Esophagus (tissue), 2 donors: ENCODE data around the gene ABCA4. TPM values are rescaled to one million over a fixed set of nuclear protein-coding genes. Genes with fewer than 3 reads are reported as not detected.

ENCODE experiments used
- H3K27ac ChIP-seq, 2 donors: one replicate each; pipeline ENCODE4 v1.5.1; 2013; ENCODE audit warnings: low read depth in 2 of 2, mild to moderate bottlenecking in 2 of 2, inconsistent platforms in 1 of 2, low read length in 1 of 2, moderate library complexity in 1 of 2
- H3K27me3 ChIP-seq, 2 donors: one replicate each; pipeline ENCODE4 v1.6.1; 2013; ENCODE audit warnings: low read length in 2 of 2, control low read depth in 1 of 2, mild to moderate bottlenecking in 1 of 2; ENCODE audit not compliant: insufficient read depth in 2 of 2, control insufficient read depth in 1 of 2
- H3K36me3 ChIP-seq, 2 donors: one replicate each; pipeline ENCODE4 v1.6.1; 2013; ENCODE audit warnings: low read length in 1 of 2; ENCODE audit not compliant: control insufficient read depth in 2 of 2, insufficient read depth in 2 of 2
- H3K4me1 ChIP-seq, 2 donors: one replicate each; pipeline ENCODE4 v1.6.1; 2013; ENCODE audit warnings: low read length in 1 of 2; ENCODE audit not compliant: control insufficient read depth in 2 of 2, insufficient read depth in 2 of 2
- H3K4me3 ChIP-seq, 2 donors: one replicate each; pipeline ENCODE4 v1.5.1; 2013; ENCODE audit warnings: low read length in 2 of 2, mild to moderate bottlenecking in 2 of 2, low read depth in 1 of 2, moderate library complexity in 1 of 2
- H3K9me3 ChIP-seq, 2 donors: one replicate each; pipeline ENCODE4 v1.6.1; 2013; ENCODE audit warnings: mild to moderate bottlenecking in 2 of 2, low read depth in 1 of 2, low read length in 1 of 2, moderate library complexity in 1 of 2; ENCODE audit not compliant: control insufficient read depth in 2 of 2, insufficient read depth in 1 of 2
- WGBS, 2 donors: extraction: QIAGEN DNeasy Blood & Tissue Kit; methylation state at CpG; one replicate each; pipeline ENCODE4 v1.1.7; 2013; 5-methylcytosine and 5-hydroxymethylcytosine counted together
- polyA plus RNA-seq, 2 donors: library from polyadenylated mRNA; stranded (reverse); fragments of 200-250 nt; gene quantifications; one replicate each; pipeline ENCODE4 v1.2.3, GENCODE V29; 2013
- donor health status: healthy with polysubstance abuse.
- donor health status: Bipolar disorder and iron deficiency.

ABCA4 gene
- polyA plus RNA-seq, 2 donors: 0.04 to 0.07 TPM

DNA sequence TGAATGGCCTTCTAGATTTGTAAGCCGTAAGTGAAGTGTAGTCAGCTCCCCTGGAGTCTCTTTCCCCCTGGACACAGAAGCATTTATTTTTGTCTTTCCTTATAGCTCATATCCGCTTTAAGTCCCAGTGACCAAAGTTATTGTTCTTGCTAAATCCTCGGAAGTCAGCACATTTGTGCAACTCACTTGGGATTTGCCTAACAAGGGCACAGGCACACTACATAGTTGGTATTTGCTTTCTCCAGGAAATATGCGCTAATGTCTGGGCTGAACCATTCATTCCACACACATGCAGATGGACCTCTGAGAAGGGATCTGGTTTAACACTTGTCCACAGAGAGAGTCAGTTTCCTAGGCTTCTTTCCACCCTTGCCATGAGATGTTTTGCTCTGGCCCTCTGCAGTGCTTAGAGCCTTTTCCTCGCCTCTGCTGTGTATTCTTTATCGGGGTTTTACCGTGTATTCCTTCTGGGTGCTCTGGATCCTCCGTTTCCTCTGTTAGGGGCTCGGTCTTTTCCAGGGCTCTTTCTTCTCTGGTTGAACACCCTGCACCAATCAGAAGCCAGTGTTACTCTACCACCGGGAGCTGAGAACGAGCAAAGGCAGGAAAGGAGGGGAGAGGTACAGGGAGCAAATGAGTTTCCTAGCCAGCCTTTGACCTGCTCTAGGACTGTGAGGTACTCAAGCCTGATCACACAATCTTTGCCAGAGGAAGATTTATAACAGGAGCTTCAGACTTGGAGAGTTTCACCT is 72.4 kb downstream of the ABCA4 start:
- Histone ChIP-seq H3K4me1 (peaks cover 0 to 3% of the 10 kb centered on the region in 2 donors), H3K27me3 (no peaks in the 10 kb centered on the region), H3K27ac (peak overlapping the region; percentile 21 to 61), H3K4me3 (no peak overlapping the region), H3K9me3 (no peaks in the 10 kb centered on the region), H3K36me3 (no peaks in the 10 kb centered on the region)
- WGBS, 2 donors: 71 to 74% methylated on average over 11 of the region's 11 CpGs

DNA sequence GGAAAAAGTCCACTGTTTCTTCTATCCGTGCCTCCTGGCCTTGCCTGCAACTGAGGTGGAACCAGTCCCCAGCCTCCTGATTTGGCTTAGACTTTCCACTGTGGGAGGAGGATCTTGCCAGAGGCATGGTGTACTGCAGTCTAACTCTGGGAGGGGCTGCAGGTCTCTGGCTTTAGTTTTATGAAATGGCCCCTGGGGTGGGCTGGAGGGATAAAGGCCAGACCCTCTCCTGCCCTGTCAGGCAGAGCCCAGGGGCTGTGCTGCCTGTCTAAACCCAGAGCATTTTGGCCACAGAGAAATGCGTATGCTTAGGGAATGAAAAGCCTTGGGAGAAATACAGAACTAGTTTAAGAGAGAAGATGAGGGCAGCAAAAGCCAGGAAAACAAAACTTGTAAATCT is 73.0 kb downstream of the ABCA4 start:
- Histone ChIP-seq H3K9me3 (no peaks in the 10 kb centered on the region), H3K36me3 (no peaks in the 10 kb centered on the region), H3K27ac (peak overlapping the region; percentile 34 to 62), H3K4me3 (no peak overlapping the region), H3K4me1 (peaks cover 0 to 3% of the 10 kb centered on the region in 2 donors), H3K27me3 (no peaks in the 10 kb centered on the region)
- WGBS, 2 donors: 71 to 79% methylated on average over 2 of the region's 2 CpGs

DNA sequence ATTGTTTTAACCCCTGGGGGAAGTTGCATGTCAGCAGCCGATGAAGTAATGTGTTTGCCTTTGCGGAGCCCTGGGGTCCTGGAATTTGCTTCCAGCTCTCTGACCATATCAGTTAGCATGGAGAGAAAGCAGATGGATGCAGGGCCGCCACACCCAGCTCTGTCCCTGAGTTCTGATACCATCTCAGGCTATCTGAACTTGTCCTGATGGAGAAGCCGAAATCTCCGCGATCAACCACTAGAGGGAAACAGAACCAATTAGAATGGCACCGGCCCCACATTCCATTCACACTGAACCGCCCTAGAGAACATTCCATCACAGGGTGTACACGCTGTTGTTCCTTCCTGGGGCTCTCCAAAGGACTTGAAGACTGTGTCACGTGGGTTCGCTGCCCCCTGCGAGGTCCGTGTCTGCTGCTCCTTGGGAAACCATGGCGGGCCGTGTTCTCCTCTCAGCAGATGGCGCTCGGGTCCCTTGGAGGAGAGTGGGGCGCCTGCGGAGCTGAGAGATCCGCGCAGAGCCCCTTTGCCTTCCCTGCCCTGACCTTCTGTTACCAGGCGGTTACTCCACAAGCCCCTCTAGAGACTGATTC is 75.4 kb downstream of the ABCA4 start:
- no peaks in the 10 kb centered on the region for H3K36me3 ChIP-seq
- no peak overlapping the region for H3K4me3 ChIP-seq
- H3K27ac ChIP-seq: peak overlapping the region; percentile 41 to 71
- peaks cover 0 to 3% of the 10 kb centered on the region in 2 donors for H3K4me1 ChIP-seq
- no peaks in the 10 kb centered on the region for H3K9me3 ChIP-seq
- no peaks in the 10 kb centered on the region for H3K27me3 ChIP-seq
- 18 to 22% methylated on average over 22 of the region's 22 CpGs for WGBS, 2 donors

DNA sequence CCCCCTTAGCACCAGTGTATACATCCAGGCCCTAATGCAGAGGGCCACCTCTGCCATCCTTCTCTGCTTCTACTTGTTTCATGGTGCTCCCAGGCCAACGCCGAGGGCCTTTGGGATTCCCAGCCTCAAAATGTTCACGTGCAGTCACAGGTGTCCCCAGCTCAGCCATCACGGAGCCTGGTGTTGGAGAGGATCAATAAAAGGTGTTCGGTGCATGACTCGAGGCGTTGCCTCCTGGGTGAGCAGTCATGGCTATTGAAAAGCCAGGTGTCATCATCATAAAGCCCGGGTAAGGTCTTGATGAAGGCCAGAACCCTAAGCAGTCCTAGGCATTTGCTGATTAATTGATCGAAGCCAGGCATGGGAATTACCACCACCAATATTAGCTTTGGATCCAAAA is 76.1 kb downstream of the ABCA4 start:
- Histone ChIP-seq H3K4me1 (peaks cover 0 to 3% of the 10 kb centered on the region in 2 donors), H3K27ac (peak overlapping the region; percentile 2 to 25), H3K27me3 (no peaks in the 10 kb centered on the region), H3K4me3 (no peak overlapping the region), H3K36me3 (no peaks in the 10 kb centered on the region), H3K9me3 (no peaks in the 10 kb centered on the region)
- 88 to 89% methylated on average over 9 of the region's 9 CpGs for WGBS, 2 donors

DNA sequence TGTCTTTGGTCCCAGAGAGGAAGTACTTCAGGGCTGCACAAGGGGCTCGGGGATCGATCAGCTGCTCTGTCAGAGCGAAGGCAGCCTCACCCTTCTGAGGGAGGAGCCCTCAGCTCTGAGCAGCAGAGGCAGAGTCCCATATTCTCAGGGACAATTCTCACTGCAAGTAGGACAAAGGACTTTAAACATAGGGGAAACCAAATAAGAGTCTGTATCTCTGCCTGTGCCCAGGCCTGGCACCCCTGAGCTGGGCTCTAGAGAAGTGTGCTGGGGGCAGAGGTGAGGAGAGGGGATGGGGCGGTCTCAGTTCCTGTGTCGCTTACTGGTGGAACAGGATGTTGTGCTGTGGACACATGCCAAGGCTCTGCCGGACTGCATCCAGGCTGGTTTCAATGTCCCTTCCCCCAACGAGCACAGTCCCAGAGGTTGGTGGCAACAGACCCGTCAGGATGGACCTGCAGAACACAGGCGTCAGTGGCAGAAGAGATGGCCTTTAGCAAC is 76.6 kb downstream of the ABCA4 start:
- Histone ChIP-seq H3K4me3 (no peak overlapping the region), H3K4me1 (peaks cover 0 to 3% of the 10 kb centered on the region in 2 donors), H3K36me3 (no peaks in the 10 kb centered on the region), H3K27me3 (no peaks in the 10 kb centered on the region), H3K9me3 (no peaks in the 10 kb centered on the region), H3K27ac (peak overlapping the region; percentile 6 to 52)
- WGBS, 2 donors: 55 to 56% methylated on average over 9 of the region's 9 CpGs

DNA sequence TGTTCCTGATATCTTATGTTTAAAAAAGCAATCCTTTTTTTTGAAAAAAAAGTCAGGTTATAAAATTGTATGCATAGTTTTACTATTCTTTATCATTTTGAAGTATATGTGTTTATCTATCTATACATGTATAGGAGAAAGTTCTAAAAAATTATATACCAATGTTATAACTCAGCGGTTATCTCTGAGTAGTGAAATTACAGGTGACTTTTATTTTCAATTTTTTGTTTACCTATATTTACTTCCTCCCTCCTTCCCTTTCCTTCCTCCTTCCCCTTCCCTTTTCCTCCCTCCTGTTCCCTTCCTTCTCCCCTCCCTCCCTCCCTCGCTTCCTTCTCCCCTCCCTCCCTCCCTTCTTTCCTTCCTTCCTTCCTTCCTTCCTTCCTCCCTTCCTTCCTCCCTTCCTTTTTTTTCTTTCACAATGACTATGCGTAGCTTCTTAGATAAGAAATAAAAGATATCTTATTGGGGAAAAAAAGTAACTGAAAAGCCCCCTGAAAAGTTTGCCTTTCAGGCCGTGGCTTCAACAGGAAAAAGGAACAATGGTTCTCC is 77.1 kb downstream of the ABCA4 start:
- H3K27me3 ChIP-seq: no peaks in the 10 kb centered on the region
- no peak overlapping the region for H3K4me3 ChIP-seq
- no peaks in the 10 kb centered on the region for H3K9me3 ChIP-seq
- H3K4me1 ChIP-seq: peaks cover 0 to 3% of the 10 kb centered on the region in 2 donors
- WGBS, 2 donors: 56 to 70% methylated on average over 4 of the region's 4 CpGs
- H3K27ac ChIP-seq: peak overlapping the region; percentile 6 to 52
- no peaks in the 10 kb centered on the region for H3K36me3 ChIP-seq

DNA sequence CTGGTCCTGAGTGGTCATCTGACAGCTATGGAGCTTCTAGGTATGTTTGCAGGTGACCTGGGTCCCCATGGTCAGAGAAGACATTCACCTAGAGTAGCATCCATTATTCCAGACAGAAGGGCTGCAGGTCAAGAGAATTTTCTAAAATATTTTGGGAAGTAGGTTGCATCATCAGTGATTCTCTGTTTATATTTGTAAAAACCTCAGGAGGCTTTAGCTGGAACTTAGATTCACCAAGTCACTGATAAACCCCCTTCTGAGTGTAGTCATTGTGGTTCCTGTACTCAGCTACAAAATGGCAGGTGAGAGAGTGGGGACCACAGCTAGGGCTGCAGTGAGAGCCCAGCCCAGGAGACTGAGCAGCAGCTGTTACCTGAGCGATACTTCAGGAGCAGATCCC is 78.6 kb downstream of the ABCA4 start:
- Histone ChIP-seq H3K27me3 (no peaks in the 10 kb centered on the region), H3K4me1 (peaks cover 0 to 3% of the 10 kb centered on the region in 2 donors), H3K36me3 (no peaks in the 10 kb centered on the region), H3K9me3 (no peaks in the 10 kb centered on the region), H3K27ac (no peak overlapping the region), H3K4me3 (no peak overlapping the region)
- 93 to 95% methylated on average over 1 of the region's 1 CpG for WGBS, 2 donors

DNA sequence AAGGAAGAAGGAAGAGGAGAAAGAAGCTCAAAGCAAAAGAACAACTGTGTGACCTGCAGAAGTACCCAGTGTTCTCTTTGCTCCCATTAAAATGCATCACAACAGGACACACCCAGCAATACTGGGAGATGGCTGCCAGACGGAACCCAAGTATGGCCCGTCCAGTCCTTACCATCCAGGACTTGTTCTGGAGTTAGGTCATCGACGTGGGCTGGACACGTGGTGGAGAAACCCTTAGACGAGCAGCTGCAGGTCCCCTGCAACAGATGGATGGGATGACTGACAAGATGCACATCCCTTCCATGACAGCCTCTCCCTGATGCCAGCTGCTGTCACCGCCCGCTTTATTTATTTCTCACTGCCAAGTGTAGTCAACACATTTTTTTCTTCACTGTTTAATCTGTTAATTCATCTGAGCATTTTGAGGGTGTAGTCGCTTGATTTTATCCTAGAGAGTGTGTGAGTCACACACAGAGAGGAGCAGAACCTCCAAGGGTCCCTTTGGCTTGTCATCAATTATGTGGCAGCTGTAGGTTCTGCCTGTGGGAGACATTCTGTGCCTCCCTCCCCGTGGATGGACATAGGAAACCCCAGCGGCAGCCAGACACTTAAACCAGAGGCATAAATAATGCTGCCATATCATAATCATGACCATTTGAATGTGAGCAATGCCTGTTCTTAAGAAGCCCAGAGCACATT is 80.9 kb downstream of the ABCA4 start:
- Histone ChIP-seq H3K27ac (no peak overlapping the region), H3K4me1 (no peaks in the 10 kb centered on the region), H3K36me3 (no peaks in the 10 kb centered on the region), H3K27me3 (no peaks in the 10 kb centered on the region), H3K4me3 (no peak overlapping the region), H3K9me3 (no peaks in the 10 kb centered on the region)
- WGBS, 2 donors: 67 to 70% methylated on average over 11 of the region's 11 CpGs

DNA sequence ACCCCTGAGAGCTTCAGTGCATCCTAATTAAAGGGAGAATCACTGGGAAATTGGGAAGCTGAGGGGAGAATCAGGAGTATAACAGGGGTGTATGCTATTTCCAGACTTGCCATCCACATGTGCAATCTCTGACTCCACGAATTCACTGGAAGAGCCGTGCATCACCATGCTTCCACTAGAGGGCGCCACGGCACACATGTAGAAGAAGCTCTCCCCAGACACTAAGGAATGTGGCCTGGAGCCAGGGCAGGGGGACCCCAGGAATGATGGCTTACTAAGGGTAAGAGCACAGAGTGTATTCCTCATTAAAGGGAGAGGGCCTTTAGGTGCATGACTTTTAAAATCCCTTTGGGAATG is 81.5 kb downstream of the ABCA4 start:
- whole genome bisulfite sequencing, 2 donors: 5 to 10% methylated on average over 4 of the region's 4 CpGs
- Histone ChIP-seq H3K27me3 (no peaks in the 10 kb centered on the region), H3K27ac (peak overlapping the region in 1 of 2 donors; percentile 26), H3K9me3 (no peaks in the 10 kb centered on the region), H3K4me3 (no peak overlapping the region), H3K4me1 (no peaks in the 10 kb centered on the region), H3K36me3 (no peaks in the 10 kb centered on the region)
